HG02642 (cell line): ENCODE results near the gene GATAD1.
"Not testable (repeated sequence)": the region's sequence is repeated elsewhere in the genome, so short reads cannot be mapped to it uniquely, and the experiment has no call there.

ENCODE experiments used
- ATAC-seq: cut with Tn5 transposase; IDR thresholded peaks from one replicate; pipeline ENCODE4 v1.9.1; 2021; ENCODE audit warnings: mild to moderate bottlenecking; ENCODE audit not compliant: unreplicated experiment, poor library complexity

Gene GATAD1

DNA sequence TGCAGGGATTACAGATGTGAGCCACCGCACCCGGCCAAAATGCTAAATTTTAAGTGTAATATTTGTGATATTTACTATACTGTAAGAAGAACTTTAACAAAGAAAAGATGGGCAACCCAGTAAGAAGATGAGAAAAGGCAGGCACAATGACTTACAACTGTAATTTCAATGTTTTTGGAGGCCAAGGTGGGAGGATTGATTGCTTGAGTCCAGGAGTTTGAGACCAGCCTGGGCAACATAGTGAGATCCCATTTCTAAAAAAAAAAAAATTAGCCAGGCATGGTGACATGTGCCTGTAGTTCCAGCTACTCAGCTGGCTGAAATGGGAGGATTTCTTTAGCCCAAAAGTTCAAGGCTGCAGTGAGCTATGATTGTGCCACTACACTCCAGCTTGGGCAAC, 11.7 kb upstream of the GATAD1 start:
- ATAC-seq = no peak

DNA sequence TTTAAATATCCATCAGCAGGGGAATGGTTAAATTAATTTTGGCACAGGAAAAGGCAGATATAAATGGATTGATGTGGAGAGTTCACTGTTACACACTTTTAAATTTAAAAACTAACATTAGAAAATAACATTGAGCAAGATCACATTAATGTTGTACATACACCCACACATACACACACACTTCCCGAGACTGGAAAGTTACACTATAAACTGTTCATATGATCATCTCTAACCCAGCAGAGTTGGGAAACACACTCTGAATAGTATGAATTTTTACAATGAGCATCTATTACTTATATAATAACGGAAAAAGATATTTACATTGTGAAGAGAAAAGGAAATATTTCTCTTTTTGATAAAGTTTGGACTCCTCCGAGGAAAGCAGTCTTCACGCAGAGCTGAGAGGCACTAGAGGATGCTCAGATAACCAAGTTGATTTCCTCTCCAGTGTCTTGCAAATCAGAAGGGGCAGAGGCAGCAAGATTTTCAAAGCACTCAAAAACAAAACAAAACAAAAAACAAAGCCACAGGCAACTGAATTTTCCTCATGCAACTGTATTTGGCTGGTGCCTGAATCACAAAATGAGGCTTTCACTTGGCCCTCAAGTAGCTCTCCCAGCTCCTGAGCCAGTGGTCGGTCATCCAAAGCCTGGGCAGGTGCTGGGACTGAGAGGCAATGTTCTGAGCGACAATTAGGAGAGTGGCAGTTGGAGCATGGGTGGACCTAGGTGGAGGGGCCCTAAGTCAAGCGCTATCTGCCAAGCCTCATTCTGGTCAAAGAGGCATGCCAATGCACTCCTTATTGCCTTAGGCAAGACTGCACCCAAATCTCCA, 10.5 kb upstream of the GATAD1 start:
- no peak for ATAC-seq

DNA sequence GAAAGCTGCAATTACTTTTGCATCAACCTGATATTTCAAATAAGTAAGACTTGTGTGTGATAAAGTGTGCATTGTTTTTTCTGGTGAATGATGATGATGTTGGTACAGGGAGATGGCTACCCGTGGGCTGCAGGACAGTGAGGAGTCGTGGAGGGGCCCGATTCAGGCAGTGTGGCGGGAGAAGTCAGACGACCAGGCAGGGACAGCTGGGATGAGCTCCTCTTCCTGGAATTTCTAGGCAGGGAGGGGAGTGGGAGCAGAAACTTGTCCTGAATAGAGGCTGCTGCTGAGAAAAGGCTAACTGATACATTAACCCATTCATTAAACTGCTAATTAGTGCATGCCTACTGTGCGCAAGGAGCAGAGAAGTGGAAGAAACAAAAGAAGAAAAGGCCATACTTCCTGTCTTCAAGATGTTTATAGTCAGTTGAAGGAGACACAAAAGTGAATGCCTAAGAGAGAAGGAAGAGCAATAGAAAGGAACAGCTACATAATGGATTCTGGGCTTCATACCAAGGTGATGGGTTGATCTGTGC, 9.3 kb upstream of the GATAD1 start:
- ATAC-seq = no peak

DNA sequence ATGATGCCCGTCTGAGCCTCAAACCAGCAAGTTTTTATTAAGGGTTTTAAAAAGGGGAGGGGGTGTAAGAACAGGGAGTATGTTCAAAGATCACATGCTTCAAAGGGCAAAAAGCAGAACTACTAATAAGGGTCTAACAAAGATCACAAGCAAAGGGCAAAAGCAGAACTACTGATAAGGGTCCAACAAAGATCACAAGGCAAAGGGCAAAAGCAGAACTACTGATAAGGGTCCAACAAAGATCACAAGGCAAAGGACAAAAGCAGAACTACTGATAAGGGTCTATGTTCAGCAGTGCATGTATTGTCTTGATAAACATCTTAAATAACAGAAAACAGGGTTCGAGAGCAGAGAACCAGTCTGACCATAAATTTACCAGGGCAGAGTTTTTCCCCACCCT, 4.6 kb upstream of the GATAD1 start:
- ATAC-seq = not testable (repeated sequence)

DNA sequence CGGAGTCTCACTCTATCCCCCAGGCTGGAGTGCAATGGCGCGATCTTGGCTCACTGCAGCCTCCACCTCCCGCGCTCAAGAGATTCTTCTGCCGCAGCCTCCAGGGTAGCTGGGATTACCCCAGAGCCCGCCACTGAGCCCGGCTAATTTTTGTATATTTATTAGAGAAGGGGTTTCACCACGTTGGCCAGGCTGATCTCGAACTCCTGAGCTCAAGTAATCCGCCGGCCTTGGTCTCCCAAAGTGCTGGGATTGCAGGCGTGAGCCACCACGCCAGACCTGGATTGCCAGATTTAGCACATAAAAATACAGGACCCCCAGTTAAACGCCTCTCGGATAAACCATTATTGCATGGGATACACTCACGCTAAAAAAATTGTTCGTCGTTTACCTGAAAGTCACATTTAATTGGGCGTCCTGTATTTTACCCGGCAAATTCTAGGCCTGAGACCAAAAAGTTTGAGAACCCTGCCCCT, 375 bp upstream of the GATAD1 start:
- no peak for ATAC-seq

DNA sequence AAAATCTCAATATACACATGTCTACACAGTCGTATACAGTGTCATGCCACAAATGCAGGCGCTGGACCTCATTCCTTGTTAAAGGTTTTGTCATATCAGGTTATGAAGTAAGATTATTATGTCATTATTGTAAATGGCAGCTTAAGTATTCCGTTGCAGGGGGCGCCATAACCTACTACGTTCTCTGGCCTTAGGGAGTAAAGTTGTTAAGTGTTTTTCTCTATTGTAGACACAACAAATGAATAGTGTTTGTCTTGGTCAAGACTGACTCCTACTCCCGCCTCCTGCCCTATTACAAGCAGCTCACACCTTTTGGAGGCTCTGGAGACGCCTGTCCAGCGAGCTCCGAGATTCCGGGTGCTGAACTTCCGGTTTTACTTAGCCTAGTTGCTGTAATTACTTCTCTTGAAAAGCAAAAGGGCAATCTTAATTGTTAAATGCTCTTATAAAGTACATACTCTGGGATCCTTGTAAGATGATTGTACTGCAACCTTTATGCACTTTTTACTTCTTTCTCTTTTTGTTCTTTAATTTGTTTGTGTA, 994 bp downstream of the GATAD1 start:
- ATAC-seq = peak; percentile 47

DNA sequence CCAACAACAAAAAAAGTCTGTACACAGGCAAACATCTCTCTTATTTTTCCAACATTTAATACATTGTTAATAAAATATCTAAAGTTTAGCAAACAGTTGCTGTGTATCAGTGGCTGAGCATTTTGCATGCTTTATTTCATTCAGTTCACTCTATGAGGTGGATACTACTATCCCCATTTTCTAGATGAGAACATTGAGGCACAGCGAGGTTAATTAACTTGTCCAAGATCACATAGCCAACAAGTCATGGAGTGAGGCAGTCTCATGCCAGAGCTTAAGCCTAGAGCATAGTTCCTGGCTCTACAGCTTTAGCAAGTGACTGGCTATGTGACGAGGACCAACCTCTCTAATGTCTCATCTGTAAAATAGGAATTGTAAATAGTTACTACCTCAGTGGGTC, 4.4 kb downstream of the GATAD1 start:
- ATAC-seq = no peak

DNA sequence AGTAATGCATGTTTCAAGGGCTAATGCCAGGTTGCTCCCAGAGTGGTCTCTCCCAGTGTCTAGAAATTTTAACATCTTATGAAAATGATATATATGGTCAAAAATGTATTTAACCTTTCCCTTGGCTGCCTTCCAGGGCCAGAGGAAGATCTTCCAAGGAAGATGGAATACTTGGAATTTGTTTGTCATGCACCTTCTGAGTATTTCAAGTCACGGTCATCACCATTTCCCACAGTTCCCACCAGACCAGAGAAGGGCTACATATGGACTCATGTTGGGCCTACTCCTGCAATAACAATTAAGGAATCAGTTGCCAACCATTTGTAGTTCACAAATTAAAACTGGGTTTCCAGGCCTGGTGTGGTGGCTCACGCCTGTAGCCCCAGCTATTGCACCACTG, 9.0 kb downstream of the GATAD1 start:
- no peak for ATAC-seq

DNA sequence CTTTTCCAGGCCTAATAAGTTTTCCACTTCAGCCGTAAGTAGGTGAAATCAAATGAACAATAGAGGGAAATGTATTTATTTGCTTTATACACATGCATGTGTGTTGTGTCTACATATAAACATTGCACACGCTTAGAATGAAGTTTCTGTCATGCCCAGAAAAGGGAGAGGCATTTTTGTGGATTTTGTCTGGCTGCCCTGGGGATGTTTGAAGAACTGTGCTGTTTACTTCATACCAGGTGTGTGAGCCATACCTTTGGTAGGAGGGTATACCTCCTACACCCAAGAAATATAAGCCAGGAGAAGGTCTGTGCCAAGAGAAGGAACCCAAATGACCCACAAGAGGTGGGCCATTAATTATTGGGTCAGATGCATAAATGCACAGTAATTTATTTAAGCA, 12.8 kb downstream of the GATAD1 start:
- ATAC-seq = no peak

DNA sequence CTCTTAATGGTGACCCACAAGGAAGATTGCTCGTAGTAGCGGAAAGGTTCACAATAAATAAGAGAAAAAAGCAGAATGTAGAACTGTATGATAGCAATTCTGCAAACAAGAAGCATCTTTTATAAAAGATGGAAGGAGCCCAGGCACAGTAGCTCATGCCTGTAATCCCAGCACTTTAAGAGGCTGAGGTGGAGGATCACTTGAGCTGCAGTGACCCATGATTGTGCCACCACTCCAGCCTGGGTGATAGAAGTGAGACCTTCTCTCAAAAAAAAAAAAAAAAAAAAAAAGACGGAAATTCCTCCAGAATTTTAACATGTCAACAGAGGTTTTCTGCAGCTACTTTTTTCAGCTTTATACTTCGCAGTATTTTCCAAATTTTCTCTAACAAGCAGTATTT, 13.2 kb downstream of the GATAD1 start:
- ATAC-seq = no peak

DNA sequence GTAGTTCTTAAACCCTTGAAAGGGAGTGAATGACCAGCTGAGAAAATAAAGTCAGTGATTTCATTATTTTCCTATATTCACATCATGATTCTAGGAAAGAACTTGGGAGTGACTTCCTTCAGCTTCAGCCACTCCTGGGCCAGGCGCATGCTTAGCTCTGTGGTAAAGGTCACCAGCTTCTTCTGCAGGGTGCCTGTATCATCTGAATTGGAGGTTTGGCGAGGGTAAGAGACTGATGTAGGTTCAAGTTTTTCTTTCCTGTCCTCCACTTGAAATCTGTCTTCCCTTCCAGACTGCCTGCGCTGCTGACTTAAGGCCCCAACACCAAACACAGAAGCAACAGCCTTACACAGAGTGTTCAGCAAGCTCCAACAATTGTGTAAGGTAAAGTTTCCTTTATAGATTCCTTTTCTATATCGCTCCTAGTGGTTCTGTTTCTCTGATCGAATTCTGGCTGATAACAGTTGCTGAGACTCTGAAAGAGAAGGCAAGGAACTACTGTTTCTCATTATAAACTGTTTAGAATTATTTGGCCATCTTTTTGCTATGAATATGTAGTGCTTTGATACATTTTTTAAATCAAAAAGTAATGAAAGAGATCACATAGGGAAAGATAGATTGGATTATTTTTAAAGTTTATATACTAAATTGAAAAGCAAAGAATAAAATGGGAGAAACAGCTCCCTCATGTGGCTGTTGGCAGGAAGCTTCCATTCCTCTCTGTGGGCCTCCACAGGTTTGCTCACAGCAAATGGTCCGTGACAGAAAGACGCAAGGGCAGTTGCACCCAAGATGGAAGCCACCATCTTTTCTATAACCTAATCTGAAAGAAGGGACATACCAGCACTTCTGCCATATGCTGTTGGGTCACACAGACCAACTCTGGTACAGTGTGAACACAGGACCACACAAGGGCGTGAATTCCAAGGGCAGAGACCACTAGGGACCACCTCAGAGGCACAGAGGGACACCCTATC, 14.0 kb downstream of the GATAD1 start:
- ATAC-seq = peak; percentile 76

DNA sequence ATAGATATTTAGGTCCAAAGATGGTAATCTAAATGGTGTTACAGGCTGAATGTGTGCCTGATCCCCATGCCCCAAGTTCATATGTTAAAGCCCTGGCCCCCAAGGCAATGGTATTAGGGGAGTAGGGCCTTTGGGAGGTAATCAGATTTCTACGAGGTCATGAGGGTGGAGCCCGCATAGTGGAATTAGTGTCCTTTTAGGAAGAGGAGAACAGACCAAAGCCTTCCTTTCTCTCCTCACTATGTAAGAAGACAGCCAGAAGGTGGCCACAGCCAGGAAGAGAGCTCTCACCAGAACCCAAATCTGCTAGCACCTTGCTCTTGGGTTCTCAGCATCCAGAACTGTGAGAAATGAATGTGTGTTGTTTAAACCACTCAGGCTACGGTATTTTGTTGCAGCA, 15.3 kb downstream of the GATAD1 start:
- no peak for ATAC-seq

DNA sequence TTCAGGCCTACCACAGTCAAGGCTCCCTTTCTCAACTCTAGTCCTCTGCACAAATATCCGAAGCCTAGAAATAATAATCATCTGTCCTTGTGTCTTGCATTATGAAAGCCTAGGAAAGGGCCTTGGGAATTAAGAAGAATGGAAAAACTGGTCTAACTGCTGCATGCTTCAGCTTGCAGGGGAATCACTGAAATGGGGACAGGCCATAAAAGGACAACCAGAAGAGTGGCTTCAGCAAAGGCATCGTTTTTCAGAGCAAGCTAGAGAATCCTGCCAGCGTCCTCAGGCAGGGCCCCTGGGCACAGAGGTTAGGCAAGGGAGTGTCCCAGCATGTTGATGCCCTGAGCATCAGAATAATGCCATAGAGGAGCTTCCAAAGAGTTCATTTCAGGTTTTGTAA, 17.2 kb downstream of the GATAD1 start:
- ATAC-seq = no peak

DNA sequence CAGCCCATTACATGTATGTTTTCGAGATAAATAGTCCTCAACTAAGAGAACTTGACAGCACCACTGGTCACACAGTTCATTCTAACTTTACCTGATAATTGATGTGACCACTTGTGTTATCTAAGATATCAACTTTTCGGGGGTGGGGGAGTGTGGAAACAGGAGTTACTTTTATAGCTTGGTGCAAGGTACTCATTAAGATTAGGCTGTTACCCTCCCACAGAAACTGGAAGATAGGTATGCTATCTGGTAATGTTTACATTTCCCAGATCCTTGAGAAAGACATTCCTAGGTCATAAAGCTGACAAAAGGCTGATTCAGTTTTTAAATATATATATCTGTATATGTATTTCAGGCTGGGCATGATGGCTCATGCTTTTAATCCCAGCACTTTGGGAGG, 19.4 kb downstream of the GATAD1 start:
- no peak for ATAC-seq

DNA sequence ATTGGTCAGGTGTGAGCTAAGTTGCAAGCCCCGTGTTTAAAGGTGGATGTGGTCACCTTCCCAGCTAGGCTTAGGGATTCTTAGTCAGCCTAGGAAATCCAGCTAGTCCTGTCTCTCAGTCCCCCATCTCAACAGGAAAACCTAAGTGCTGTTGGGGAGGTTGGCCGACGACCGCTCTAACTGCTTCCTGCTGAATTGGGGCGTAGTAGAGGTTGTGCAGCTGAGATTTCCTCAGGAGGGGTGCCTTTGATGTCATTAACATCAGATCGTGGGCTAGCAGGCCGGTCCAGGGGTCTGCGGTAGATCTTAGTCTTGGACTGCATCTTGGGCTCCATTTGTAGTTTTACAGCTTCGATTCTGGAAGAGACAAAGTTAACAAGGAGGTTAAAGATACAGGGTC, 21.3 kb downstream of the GATAD1 start:
- not testable (repeated sequence) for ATAC-seq

DNA sequence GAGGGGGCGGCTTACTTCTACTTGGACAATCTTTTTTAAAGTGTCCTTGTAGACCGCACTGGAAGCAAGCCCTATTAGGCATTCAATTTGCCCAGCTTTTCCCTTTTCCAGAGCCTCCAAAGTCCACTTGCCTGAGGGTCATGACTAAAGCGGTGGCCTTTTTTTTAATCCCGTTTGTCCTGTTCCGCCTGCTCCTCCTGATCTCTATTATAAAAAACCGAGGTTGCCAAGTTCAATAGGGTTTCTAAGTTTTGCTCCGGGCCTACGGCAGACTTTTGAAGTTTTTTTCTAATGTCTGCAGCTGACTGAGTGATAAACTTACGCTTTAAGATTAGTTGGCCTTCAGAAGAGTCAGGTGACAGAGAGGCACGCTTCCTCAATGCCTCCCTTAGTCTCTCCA, 26.7 kb downstream of the GATAD1 start:
- not testable (repeated sequence) for ATAC-seq

DNA sequence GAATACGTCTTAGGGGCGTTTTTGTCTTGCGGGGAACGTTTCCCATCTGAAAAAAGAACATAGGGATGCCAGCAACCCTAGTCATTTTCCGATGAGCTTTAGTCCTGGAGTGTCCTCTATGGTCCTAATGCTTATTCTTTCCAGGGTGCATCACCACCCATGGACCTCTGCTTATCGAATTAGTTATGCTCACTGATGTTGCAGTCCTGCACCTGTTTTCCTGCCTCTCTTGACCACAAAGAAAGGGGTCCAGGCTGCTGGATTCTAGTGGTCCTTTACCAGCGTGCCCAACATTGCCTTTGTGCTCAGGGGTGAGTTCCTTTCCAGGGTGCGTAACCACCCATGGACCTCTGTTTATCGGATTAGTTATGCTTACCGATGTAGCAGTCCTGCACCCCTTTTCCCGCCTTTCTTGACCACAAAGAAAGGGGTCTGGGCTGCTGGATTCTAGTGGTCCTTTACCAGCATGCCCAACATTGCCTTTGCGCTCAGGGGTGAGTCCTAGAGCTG, 28.0 kb downstream of the GATAD1 start:
- ATAC-seq = not testable (repeated sequence)

DNA sequence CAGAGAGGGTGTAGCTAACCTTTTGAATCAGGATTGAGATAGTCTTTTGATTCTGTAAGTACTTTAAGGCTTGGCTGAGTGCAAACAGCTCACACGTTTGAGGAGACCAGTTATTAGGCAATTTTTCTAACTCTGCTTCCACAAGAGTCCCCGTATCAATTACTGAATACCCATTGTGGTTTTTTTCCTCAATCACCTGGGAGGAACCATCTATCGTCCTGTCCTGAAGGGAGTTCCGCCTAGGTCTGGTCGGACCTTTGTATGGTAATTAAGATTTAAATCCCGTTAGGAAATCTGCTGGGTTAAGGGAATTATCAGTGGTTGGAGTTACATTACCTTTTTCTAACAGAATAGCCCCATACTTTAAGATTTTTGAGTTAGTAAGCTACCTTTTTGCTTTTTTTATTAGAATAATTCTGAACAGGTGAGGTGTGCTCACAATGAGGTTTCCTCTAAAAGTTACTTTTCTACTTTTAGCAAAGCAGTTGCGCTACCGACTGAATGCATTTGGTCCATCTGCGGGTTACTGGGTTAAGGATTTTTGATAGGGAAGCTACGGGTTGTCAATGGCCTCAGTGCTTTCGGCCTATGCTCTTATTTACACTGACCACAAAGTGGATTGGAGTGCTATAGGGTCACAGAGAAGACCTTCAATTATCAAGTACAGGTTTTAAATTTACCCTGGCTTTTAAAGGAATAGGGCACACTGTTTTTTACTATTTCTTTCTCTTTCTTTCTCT, 28.7 kb downstream of the GATAD1 start:
- not testable (repeated sequence) for ATAC-seq

DNA sequence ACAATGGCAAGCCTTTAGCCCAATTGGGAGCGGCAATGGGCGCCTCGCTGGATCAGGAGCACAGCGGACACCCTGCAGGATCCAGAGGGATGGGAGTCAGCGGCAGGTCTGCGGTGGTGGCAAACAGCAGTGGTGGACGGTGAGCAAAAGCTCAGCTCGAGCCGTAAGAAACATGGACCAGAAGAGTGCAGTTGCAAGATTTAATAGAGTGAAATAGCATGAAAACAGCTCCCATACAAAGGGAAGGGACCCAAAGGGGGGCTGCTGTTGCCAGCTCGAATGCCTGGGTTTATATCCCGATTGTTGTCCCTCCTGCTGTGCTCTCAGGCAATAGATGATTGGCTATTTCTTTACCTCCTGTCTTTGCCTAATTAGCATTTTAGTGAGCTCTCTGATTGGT, 30.4 kb downstream of the GATAD1 start, which contains the start of gene ERVW-1:
TSS of gene ERVW-1 (minus strand) at position 266 of the 400 bp plus-strand sequence. CDS start 7,565 bp downstream, outside the sequence.
- ATAC-seq = not testable (repeated sequence)

DNA sequence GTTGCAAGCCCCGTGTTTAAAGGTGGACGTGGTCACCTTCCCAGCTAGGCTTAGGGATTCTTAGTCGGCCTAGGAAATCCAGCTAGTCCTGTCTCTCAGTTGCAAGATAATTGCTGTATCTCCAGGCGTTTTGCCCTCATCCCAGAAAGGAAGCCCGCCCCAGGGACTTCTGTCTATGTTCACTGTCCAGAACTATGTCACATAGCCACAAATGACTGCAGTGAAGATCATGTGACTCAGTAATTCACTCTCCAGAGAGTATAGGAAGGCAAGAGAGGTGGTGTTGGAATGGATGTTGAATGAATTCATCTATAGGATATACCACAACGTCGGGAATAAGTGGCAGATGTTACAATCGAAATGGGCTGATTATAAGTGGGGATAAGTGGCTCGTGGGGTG, 30.8 kb downstream of the GATAD1 start:
- ATAC-seq = no peak
